Endothelial cell (in vitro differentiated cells): ENCODE data around the gene GLP1R. TPM values are rescaled to one million over a fixed set of nuclear protein-coding genes. Genes with fewer than 3 reads are reported as not detected.

Experiments
- DNase-seq: peaks from one replicate; pipeline ENCODE4 v3.0.0; 2021; ENCODE audit warnings: low spot score
- H3K27ac Mint-ChIP-seq: one replicate; pipeline ENCODE4 v1.8.0; 2021; ENCODE audit warnings: mixed read lengths, inconsistent platforms; ENCODE audit not compliant: unreplicated experiment
- H3K27me3 Mint-ChIP-seq: one replicate; pipeline ENCODE4 v1.8.0; 2021; ENCODE audit warnings: mild to moderate bottlenecking, moderate library complexity, mixed read lengths, inconsistent platforms; ENCODE audit not compliant: unreplicated experiment
- H3K36me3 Mint-ChIP-seq: one replicate; pipeline ENCODE4 v1.8.0; 2021; ENCODE audit warnings: mild to moderate bottlenecking, low read depth, mixed read lengths, inconsistent platforms; ENCODE audit not compliant: unreplicated experiment
- H3K4me1 Mint-ChIP-seq: one replicate; pipeline ENCODE4 v1.8.0; 2021; ENCODE audit warnings: mild to moderate bottlenecking, mixed read lengths, inconsistent platforms; ENCODE audit not compliant: unreplicated experiment
- H3K4me3 Mint-ChIP-seq: one replicate; pipeline ENCODE4 v1.8.0; 2021; ENCODE audit warnings: mild to moderate bottlenecking, mixed read lengths, inconsistent platforms; ENCODE audit not compliant: unreplicated experiment
- H3K9me3 Mint-ChIP-seq: one replicate; pipeline ENCODE4 v1.8.0; 2021; ENCODE audit warnings: mixed read lengths, inconsistent platforms; ENCODE audit not compliant: unreplicated experiment
- total RNA-seq: library from RNA; stranded (reverse); fragmentation: NEBNext Ultra II Directional; extraction: Animal tissue kit (Norgen Biotek cat#: 25700); gene quantifications from one replicate; pipeline ENCODE4 v1.2.1, GENCODE V29; 2021; ENCODE audit not compliant: unreplicated experiment
- TF ChIP-seq, protein P1 (sequence below): fragments of 200-600 bp; sonication (generic); IDR thresholded peaks from one replicate; pipeline ENCODE4 v1.5.0; 2021; ENCODE audit warnings: antibody characterized with exemption; ENCODE audit not compliant: unreplicated experiment

The GLP1R gene
- total RNA-seq, 1 donor from 2014 or later, result 42.5 TPM

DNA sequence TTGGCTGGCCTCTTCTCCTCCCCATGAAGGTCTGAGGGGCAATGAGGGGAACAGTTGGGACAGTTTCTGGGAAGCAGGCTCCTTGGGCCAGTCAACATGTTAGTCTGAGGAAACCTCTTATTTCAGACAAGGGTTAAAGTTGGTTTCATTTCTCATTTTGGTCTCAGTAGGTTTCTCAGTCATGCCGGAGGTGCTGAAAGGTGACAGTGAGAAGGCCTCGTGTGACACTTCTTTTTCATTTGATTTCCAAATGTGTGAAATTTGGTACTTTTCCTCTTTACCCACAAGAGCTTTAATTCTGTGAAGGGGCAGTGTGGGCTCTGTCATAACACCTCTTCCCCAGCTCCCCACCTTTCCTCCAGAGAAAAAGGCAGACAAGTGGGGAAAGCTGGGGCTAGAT is 7.5 kb upstream of the GLP1R start:
- DNase-seq, result no peak
- Mint-ChIP-seq H3K4me3 (no peak overlapping the region), H3K27me3 (peaks cover 10% of the 10 kb centered on the region), H3K4me1 (peaks cover 39% of the 10 kb centered on the region), H3K36me3 (peaks cover 5% of the 10 kb centered on the region), H3K9me3 (no peaks in the 10 kb centered on the region), H3K27ac (no peak overlapping the region)
- TF ChIP-seq, protein P1, sequence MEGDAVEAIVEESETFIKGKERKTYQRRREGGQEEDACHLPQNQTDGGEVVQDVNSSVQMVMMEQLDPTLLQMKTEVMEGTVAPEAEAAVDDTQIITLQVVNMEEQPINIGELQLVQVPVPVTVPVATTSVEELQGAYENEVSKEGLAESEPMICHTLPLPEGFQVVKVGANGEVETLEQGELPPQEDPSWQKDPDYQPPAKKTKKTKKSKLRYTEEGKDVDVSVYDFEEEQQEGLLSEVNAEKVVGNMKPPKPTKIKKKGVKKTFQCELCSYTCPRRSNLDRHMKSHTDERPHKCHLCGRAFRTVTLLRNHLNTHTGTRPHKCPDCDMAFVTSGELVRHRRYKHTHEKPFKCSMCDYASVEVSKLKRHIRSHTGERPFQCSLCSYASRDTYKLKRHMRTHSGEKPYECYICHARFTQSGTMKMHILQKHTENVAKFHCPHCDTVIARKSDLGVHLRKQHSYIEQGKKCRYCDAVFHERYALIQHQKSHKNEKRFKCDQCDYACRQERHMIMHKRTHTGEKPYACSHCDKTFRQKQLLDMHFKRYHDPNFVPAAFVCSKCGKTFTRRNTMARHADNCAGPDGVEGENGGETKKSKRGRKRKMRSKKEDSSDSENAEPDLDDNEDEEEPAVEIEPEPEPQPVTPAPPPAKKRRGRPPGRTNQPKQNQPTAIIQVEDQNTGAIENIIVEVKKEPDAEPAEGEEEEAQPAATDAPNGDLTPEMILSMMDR, result no peak

DNA sequence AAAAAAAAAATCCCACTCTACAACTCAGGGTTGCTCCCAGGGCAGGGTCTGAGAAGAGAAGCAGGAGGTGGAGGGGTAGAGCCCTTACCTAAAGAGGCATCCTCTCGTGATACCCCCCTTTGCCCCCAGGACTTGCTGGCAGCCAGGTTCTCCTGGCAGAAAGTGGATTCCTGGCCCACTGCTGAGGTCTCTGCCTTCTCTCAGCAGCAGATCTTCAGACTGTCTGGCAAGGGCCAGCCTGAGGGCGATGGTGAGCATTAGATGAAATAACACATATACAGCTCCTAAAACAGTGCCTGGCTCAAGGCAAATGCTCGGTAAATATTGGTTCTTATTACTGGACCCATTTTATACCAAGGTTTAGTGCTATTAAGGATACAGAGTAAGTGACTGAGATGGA is 4.8 kb upstream of the GLP1R start:
- no peak overlapping the region for H3K4me3 Mint-ChIP-seq
- no peak overlapping the region for H3K27ac Mint-ChIP-seq
- TF ChIP-seq, protein P1, result no peak
- DNase-seq, result no peak
- H3K4me1 Mint-ChIP-seq, result peaks cover 24% of the 10 kb centered on the region
- H3K9me3 Mint-ChIP-seq, result no peaks in the 10 kb centered on the region
- peaks cover 5% of the 10 kb centered on the region for H3K36me3 Mint-ChIP-seq
- H3K27me3 Mint-ChIP-seq, result peaks cover 9% of the 10 kb centered on the region

DNA sequence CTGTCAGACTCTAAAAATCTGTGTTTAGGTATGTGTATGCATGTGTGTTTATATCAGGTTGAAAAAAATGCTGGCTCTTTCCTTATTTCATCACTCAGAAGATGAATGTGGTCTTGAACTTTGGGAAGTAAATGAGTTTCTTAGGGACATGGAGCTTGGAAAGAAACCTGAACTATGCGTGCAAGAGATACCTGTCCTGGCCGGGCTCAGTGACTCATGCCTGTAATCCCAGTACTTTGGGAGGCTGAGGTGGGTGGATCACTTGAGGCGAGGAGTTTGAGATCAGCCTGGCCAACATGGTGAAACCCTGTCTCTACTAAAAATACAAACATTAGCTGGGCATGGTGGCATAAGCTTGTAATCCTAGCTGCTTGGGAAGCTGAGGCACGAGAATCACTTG is 4.4 kb upstream of the GLP1R start:
- Mint-ChIP-seq H3K9me3 (no peaks in the 10 kb centered on the region), H3K27me3 (peaks cover 9% of the 10 kb centered on the region), H3K4me1 (peaks cover 24% of the 10 kb centered on the region), H3K27ac (no peak overlapping the region), H3K36me3 (peaks cover 5% of the 10 kb centered on the region), H3K4me3 (no peak overlapping the region)
- no peak for DNase-seq
- TF ChIP-seq, protein P1, result no peak

DNA sequence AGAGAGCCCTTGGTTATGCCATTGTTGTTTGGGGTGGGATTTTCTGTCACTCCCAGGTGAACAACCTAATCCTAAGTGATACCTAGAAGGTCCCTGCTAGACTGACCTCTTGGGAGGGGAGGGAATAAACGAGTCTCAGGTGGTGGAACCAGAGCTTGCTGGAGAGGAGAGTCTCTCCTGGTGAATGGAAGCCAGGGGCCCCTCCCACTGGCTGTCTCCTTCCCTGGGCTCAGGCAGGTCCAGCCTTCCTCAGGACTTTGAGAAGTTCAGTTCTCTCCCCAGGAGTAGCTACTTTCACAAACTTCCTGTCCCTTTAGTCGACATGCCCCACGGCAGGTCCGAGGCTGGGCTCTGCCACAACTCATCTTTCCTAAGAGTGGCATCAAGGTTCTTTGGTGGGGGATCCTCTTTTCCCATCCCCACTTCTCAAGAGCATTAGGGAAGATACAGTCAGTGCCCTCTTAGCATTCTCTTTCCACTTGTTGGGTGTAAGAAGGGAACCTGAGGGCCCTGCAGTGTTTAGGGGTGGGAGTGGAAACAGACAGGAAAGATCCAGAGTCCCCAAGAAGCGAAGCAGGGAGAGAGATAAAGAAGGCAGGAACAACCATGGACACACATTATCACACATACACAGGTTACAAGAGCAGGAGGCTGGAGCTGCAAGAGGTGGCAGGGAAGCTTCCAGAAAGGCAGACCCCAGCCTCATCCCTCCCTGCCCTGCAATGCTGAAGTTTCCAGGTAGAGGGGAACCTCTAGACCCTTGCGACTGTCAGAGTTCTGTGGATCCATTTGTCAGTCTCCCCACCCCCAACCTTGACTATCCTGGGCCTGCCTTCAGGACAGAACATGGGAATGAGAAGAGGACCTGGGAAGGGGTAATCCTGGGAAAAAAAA is 900 bp upstream of the GLP1R start:
- H3K9me3 Mint-ChIP-seq, result no peaks in the 10 kb centered on the region
- DNase-seq, result no peak
- peak overlapping the region; percentile 88 for H3K4me3 Mint-ChIP-seq
- peaks cover 4% of the 10 kb centered on the region for H3K36me3 Mint-ChIP-seq
- peak overlapping the region; percentile 80 for H3K27ac Mint-ChIP-seq
- TF ChIP-seq, protein P1, result no peak
- H3K4me1 Mint-ChIP-seq, result peaks cover 59% of the 10 kb centered on the region
- peaks cover 19% of the 10 kb centered on the region for H3K27me3 Mint-ChIP-seq

DNA sequence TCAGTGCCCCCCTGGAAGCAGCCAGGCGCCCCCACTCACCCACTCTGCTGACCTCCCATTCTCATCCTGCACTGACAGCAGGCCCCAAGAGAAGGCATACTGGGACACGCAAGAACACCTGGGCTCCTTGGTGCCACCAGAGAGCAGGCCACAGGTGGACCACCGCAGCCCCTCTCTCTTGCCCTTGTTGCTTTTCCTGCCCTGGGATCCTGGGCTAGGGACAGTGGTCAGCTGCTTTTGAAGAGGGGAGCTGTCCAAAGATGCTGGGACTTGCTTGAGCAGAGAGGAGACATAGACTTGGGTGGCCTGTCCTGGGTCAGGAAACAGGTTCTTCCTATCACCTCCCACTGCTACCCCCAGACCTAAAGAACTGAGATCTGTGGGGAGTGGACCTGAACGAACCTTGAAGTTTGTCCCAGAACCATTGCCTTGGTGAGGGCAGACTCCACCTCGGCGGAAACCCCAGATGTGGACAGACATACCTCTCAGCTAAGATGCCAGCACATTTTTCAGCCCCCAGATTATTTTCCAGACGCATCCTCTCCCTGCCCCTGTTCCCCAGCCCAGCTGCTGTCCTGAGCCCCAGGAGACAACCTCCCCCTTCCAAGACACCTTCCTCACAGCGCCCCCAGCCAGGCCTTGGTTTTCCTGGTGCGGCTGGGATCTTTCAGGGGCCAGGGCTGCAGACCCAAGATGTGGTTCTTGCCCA is 1.1 kb downstream of the GLP1R start:
- H3K9me3 Mint-ChIP-seq, result no peaks in the 10 kb centered on the region
- DNase-seq, result no peak
- no peak overlapping the region for H3K27ac Mint-ChIP-seq
- peaks cover 7% of the 10 kb centered on the region for H3K36me3 Mint-ChIP-seq
- peak overlapping the region; percentile 70 for H3K4me3 Mint-ChIP-seq
- TF ChIP-seq, protein P1, result no peak
- peaks cover 16% of the 10 kb centered on the region for H3K27me3 Mint-ChIP-seq
- peaks cover 68% of the 10 kb centered on the region for H3K4me1 Mint-ChIP-seq
